Ishikawa (cell line): ENCODE measurements around the gene GZF1.

ENCODE experiments used
- CEBPB ChIP-seq: IDR thresholded peaks from 2 replicates; pipeline ENCODE4 v1.6.1; 2012
- CREB1 ChIP-seq: IDR thresholded peaks from 2 replicates; pipeline ENCODE4 v1.6.1; 2012; ENCODE audit warnings: low read depth
- EGR1 ChIP-seq: IDR thresholded peaks from 2 replicates; pipeline ENCODE4 v1.6.1; 2012
- EP300 ChIP-seq: IDR thresholded peaks from 2 replicates; pipeline ENCODE4 v1.6.1; 2012; ENCODE audit warnings: borderline replicate concordance
- FOXM1 ChIP-seq: IDR thresholded peaks from 2 replicates; pipeline ENCODE4 v1.6.1; 2012; ENCODE audit warnings: low read depth, borderline replicate concordance
- MAX ChIP-seq: IDR thresholded peaks from 2 replicates; pipeline ENCODE4 v1.6.1; 2012
- NFIC ChIP-seq: IDR thresholded peaks from 2 replicates; pipeline ENCODE4 v1.6.1; 2012
- RAD21 ChIP-seq: IDR thresholded peaks from 2 replicates; pipeline ENCODE4 v1.6.1; 2012; ENCODE audit warnings: low read depth
- REST ChIP-seq: IDR thresholded peaks from 2 replicates; pipeline ENCODE4 v1.6.1; 2012; ENCODE audit warnings: low read depth, mild to moderate bottlenecking
- TAF1 ChIP-seq: IDR thresholded peaks from 2 replicates; pipeline ENCODE4 v1.6.1; 2012; ENCODE audit warnings: low read depth, mild to moderate bottlenecking
- TCF12 ChIP-seq: IDR thresholded peaks from 2 replicates; pipeline ENCODE4 v1.6.1; 2012; ENCODE audit warnings: low read depth
- TEAD4 ChIP-seq: IDR thresholded peaks from 2 replicates; pipeline ENCODE4 v1.6.1; 2012
- YY1 ChIP-seq: IDR thresholded peaks from 2 replicates; pipeline ENCODE4 v1.6.1; 2012; ENCODE audit warnings: low read depth
- ZBTB7A ChIP-seq: IDR thresholded peaks from 2 replicates; pipeline ENCODE4 v1.6.1; 2012; ENCODE audit warnings: low read depth
- TF ChIP-seq, protein P1 (sequence below): IDR thresholded peaks from 2 replicates; pipeline ENCODE4 v1.6.1; 2012

Gene GZF1

DNA sequence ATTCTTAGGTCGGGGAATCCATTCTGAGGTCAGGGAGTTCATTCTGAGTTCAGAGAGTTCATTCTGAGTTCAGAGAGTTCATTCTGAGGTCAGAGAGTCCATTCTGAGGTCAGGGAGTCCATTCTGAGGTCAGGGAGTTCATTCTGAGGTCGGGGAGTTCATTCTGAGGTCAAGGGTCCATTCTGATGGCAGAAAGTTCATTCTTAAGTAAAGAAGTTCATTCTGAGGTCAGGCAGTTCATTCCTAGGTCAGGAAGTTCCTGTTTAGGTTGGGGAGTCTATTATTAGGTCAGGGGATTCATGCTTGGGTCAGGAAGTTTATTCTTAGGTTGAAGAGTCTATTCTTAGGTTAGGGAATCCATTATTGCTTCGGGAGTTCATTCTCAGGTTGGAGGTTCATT is 27.9 kb upstream of the GZF1 start:
- no peak for TF ChIP-seq NFIC
- no peak for TF ChIP-seq TEAD4
- TF ChIP-seq REST, result no peak
- TF ChIP-seq, protein P1, sequence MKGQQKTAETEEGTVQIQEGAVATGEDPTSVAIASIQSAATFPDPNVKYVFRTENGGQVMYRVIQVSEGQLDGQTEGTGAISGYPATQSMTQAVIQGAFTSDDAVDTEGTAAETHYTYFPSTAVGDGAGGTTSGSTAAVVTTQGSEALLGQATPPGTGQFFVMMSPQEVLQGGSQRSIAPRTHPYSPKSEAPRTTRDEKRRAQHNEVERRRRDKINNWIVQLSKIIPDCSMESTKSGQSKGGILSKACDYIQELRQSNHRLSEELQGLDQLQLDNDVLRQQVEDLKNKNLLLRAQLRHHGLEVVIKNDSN, result no peak
- no peak for TF ChIP-seq MAX
- no peak for TF ChIP-seq CREB1

DNA sequence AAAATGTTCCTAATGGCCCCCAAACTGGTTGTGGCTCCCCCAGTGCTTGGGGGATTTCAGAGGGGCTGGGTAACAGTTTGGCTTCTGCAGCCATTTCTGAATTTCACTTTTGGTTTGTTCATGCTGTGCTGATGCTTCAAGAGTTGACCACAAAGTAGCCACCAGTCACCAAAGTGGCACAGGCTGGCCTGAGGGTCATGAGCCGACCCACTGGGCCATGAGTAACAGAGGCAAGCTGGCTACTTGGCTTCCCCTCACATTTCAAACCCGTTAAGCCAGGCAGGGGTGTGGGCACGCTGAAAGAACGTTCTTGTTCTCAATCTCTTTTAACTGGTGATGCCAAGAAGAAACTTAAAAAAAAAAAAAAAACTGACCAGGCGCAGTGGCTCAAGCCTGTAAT is 26.5 kb upstream of the GZF1 start:
- TF ChIP-seq, protein P1, result no peak
- no peak for TF ChIP-seq NFIC
- no peak for TF ChIP-seq CREB1
- no peak for TF ChIP-seq EP300
- TF ChIP-seq TCF12, result no peak
- TF ChIP-seq TEAD4, result no peak
- no peak for TF ChIP-seq YY1
- TF ChIP-seq ZBTB7A, result no peak
- no peak for TF ChIP-seq MAX
- no peak for TF ChIP-seq RAD21
- no peak for TF ChIP-seq CEBPB

DNA sequence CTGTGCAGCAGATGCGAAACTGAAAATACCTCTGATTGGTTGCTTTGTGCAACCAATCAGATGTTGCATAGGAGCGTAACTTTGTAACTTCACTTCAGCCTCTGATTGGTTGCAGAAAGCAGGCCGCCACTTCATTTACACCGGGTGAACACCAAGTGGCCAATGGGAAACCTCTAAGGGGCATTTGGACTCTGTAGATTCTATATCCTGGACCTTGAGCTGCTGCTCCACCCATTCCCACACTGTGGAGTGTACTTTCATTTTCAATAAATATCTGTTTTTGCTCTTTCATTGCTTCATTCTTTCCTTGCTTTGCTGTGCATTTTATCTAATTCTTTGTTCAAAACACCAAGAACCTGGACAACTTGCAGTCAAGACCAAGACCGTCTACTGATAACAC is 25.5 kb upstream of the GZF1 start:
- TF ChIP-seq, protein P1, result no peak
- TF ChIP-seq TAF1, result no peak
- TF ChIP-seq TCF12, result no peak
- TF ChIP-seq EP300, result no peak
- TF ChIP-seq NFIC, result no peak
- TF ChIP-seq TEAD4, result no peak
- no peak for TF ChIP-seq YY1
- TF ChIP-seq MAX, result no peak
- TF ChIP-seq EGR1, result no peak
- TF ChIP-seq CEBPB, result no peak
- TF ChIP-seq ZBTB7A, result no peak
- no peak for TF ChIP-seq FOXM1
- no peak for TF ChIP-seq CREB1
- no peak for TF ChIP-seq REST

DNA sequence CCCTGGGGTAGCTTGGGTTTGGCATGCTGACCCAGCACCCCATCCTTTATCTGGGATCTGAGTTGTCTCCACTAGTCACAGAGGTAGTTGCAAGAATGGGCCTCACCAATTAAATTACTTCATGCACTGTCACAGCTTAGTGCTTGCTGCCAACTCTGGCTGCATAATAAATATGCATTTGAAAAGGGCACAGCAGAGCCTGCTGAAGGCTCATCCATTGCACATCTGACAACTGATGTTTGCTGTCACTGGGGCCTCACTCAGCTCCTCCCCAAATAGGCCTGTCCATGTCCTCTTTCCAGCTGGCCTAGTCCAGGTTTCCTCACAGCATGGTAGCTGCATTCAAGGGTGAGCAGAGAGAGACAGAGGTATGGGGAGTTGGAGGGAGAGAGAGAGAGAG is 24.7 kb upstream of the GZF1 start:
- no peak for TF ChIP-seq ZBTB7A
- TF ChIP-seq, protein P1, result no peak
- no peak for TF ChIP-seq TAF1
- TF ChIP-seq TCF12, result no peak
- no peak for TF ChIP-seq NFIC
- TF ChIP-seq TEAD4, result no peak
- TF ChIP-seq MAX, result no peak
- no peak for TF ChIP-seq EP300
- TF ChIP-seq FOXM1, result no peak
- TF ChIP-seq REST, result no peak
- no peak for TF ChIP-seq CREB1
- TF ChIP-seq YY1, result no peak
- no peak for TF ChIP-seq CEBPB
- TF ChIP-seq RAD21, result no peak
